IPS DF 19.7 (cell line): Measurements from ENCODE around the gene ANKRD36C.
"Not testable (repeated sequence)": the region's sequence is repeated elsewhere in the genome, so short reads cannot be mapped to it uniquely, and the experiment has no call there.

Experiments used
- DNase-seq: peaks from one replicate; pipeline ENCODE4 v3.0.0-alpha.2; 2013; ENCODE audit warnings: low read depth, low spot score

ANKRD36C gene

GRCh38 chr2:95991351-95992094 lies at the start of gene ANKRD36C:
TSS of gene ANKRD36C (minus strand) at chr2:95991824. CDS start at chr2:95991708, 116 bp downstream.
- not testable (repeated sequence) for DNase-seq

GRCh38 chr2:96035554-96035953 lies 43.9 kb upstream of the ANKRD36C start:
- not testable (repeated sequence) for DNase-seq

GRCh38 chr2:96034792-96035191 lies 43.2 kb upstream of the ANKRD36C start, which contains the start of gene GPAT2:
TSS of gene GPAT2 (minus strand) at chr2:96034916. CDS start at chr2:96032359, 2,557 bp downstream.
- DNase-seq: not testable (repeated sequence)

- not testable (repeated sequence) for DNase-seq
Measured at GRCh38 chr2:96033997-96034396, 42.4 kb upstream of the ANKRD36C start.

GRCh38 chr2:96027725-96028325 lies 36.2 kb upstream of the ANKRD36C start:
- DNase-seq: not testable (repeated sequence)

GRCh38 chr2:96025755-96026154 lies 34.1 kb upstream of the ANKRD36C start:
- DNase-seq: not testable (repeated sequence)

- no peak for DNase-seq
Measured at GRCh38 chr2:96025194-96025492, 33.5 kb upstream of the ANKRD36C start.

- no peak for DNase-seq
Measured at GRCh38 chr2:96024336-96025193, 32.9 kb upstream of the ANKRD36C start.

- DNase-seq: not testable (repeated sequence)
Measured at GRCh38 chr2:96023701-96024100, 32.1 kb upstream of the ANKRD36C start.

- not testable (repeated sequence) for DNase-seq
Measured at GRCh38 chr2:96022701-96023447, 31.2 kb upstream of the ANKRD36C start.

- DNase-seq: not testable (repeated sequence)
Measured at GRCh38 chr2:96022126-96022525, 30.5 kb upstream of the ANKRD36C start.

GRCh38 chr2:96021142-96021541 lies 29.5 kb upstream of the ANKRD36C start:
- not testable (repeated sequence) for DNase-seq

GRCh38 chr2:96019909-96020590 lies 28.4 kb upstream of the ANKRD36C start:
- DNase-seq: not testable (repeated sequence)

GRCh38 chr2:96016321-96016720 lies 24.7 kb upstream of the ANKRD36C start:
- not testable (repeated sequence) for DNase-seq

- DNase-seq: not testable (repeated sequence)
Measured at GRCh38 chr2:96012792-96013264, 21.2 kb upstream of the ANKRD36C start.

- DNase-seq: not testable (repeated sequence)
Measured at GRCh38 chr2:96012086-96012791, 20.6 kb upstream of the ANKRD36C start.

- DNase-seq: not testable (repeated sequence)
Measured at GRCh38 chr2:96011129-96011455, 19.5 kb upstream of the ANKRD36C start.

GRCh38 chr2:96010320-96011128 lies 18.9 kb upstream of the ANKRD36C start:
- DNase-seq: not testable (repeated sequence)

GRCh38 chr2:96009833-96010232 lies 18.2 kb upstream of the ANKRD36C start:
- DNase-seq: not testable (repeated sequence)
